T1000 (cell line): ENCODE results near the gene ALX1.

Experiments used
- DNase-seq: peaks from one replicate; lab custom pipeline; 2025; ENCODE audit warnings: mixed read lengths; lab: John Stamatoyannopoulos, UW

Gene ALX1

GRCh38 chr12:85280165-85280983, at the start of gene ALX1:
ALX1 (plus strand) TSS chr12:85280220; CDS start chr12:85280262, 42 bp downstream.
- DNase-seq: no peak

- DNase-seq: no peak
Observed at GRCh38 chr12:85237327-85237726, 42.7 kb upstream of the ALX1 start.

GRCh38 chr12:85244561-85244960, 35.5 kb upstream of the ALX1 start:
- no peak for DNase-seq

- no peak for DNase-seq
Observed at GRCh38 chr12:85253853-85254252, 26.2 kb upstream of the ALX1 start.

GRCh38 chr12:85257671-85258070, 22.3 kb upstream of the ALX1 start:
- DNase-seq: no peak

- DNase-seq: no peak
Observed at GRCh38 chr12:85260447-85260846, 19.6 kb upstream of the ALX1 start.

- DNase-seq: no peak
Observed at GRCh38 chr12:85260896-85261295, 19.1 kb upstream of the ALX1 start.

GRCh38 chr12:85266356-85266755, 13.7 kb upstream of the ALX1 start:
- DNase-seq: no peak

GRCh38 chr12:85273381-85274314, 6.4 kb upstream of the ALX1 start:
- no peak for DNase-seq

- no peak for DNase-seq
Observed at GRCh38 chr12:85274315-85274651, 5.7 kb upstream of the ALX1 start.

GRCh38 chr12:85275374-85275773, 4.6 kb upstream of the ALX1 start:
- DNase-seq: no peak

GRCh38 chr12:85277191-85277590, 2.8 kb upstream of the ALX1 start:
- no peak for DNase-seq

GRCh38 chr12:85277900-85278597, 2.0 kb upstream of the ALX1 start:
- DNase-seq: no peak

- DNase-seq: no peak
Observed at GRCh38 chr12:85278598-85279448, 1.2 kb upstream of the ALX1 start.

- DNase-seq: no peak
Observed at GRCh38 chr12:85279449-85280164, 413 bp upstream of the ALX1 start.

GRCh38 chr12:85280984-85281630, 1.1 kb downstream of the ALX1 start:
- DNase-seq: no peak

- DNase-seq: no peak
Observed at GRCh38 chr12:85281636-85282312, 1.8 kb downstream of the ALX1 start.

- DNase-seq: no peak
Observed at GRCh38 chr12:85283560-85283959, 3.5 kb downstream of the ALX1 start.

- DNase-seq: no peak
Observed at GRCh38 chr12:85296362-85296761, 16.3 kb downstream of the ALX1 start.

GRCh38 chr12:85299053-85299452, 19.0 kb downstream of the ALX1 start:
- DNase-seq: no peak
